Suprapubic skin (tissue), 3 donors: Measurements from ENCODE around the gene PTPN4.

Experiments
- POLR2A ChIP-seq, 2 donors: fragments of 450-650 bp; IDR thresholded peaks; one replicate each; pipeline ENCODE4 v1.6.1; 2017; ENCODE audit warnings: antibody characterized with exemption in 2 of 2, mild to moderate bottlenecking in 2 of 2, moderate library complexity in 2 of 2
- TF ChIP-seq, protein P1 (sequence below), 2 donors: fragments of 200-600 bp in 1 of 2; fragments of 450-650 bp in 1 of 2; sonication (generic) in 1 of 2; IDR thresholded peaks; one replicate each; pipeline ENCODE4 v1.5.1; 2016 to 2019; ENCODE audit warnings: antibody characterized with exemption in 2 of 2, mild to moderate bottlenecking in 1 of 2, moderate library complexity in 1 of 2

DNA sequence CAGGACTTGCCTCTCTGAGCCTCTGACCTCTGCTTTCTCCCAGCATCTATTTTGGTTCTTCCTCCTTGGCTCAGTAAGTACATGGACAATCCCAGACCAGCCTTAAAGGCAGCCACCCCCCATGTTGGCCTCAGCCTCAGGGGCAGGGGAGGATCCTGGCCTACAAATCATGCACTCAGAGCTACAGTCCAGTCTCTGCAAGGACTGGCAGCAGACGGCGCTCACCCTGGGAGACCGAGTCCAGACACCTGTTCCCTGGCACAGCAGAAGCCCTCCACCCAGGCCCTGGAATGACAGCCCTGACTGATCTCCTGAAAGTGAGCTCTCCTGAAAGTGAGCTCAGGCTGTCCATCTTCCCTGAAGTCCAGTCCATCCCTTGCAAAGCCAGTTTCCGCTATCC, 25.7 kb upstream of the PTPN4 start:
- TF ChIP-seq, protein P1, sequence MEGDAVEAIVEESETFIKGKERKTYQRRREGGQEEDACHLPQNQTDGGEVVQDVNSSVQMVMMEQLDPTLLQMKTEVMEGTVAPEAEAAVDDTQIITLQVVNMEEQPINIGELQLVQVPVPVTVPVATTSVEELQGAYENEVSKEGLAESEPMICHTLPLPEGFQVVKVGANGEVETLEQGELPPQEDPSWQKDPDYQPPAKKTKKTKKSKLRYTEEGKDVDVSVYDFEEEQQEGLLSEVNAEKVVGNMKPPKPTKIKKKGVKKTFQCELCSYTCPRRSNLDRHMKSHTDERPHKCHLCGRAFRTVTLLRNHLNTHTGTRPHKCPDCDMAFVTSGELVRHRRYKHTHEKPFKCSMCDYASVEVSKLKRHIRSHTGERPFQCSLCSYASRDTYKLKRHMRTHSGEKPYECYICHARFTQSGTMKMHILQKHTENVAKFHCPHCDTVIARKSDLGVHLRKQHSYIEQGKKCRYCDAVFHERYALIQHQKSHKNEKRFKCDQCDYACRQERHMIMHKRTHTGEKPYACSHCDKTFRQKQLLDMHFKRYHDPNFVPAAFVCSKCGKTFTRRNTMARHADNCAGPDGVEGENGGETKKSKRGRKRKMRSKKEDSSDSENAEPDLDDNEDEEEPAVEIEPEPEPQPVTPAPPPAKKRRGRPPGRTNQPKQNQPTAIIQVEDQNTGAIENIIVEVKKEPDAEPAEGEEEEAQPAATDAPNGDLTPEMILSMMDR (IDR thresholded peaks at IDR 0.05), result no peak
- TF ChIP-seq POLR2A (IDR thresholded peaks at IDR 0.05), result no peak
